ENCODE results near the gene CPSF4.
"Not testable (repeated sequence)": the region's sequence is repeated elsewhere in the genome, so short reads cannot be mapped to it uniquely, and the experiment has no call there.

Gene CPSF4

DNA sequence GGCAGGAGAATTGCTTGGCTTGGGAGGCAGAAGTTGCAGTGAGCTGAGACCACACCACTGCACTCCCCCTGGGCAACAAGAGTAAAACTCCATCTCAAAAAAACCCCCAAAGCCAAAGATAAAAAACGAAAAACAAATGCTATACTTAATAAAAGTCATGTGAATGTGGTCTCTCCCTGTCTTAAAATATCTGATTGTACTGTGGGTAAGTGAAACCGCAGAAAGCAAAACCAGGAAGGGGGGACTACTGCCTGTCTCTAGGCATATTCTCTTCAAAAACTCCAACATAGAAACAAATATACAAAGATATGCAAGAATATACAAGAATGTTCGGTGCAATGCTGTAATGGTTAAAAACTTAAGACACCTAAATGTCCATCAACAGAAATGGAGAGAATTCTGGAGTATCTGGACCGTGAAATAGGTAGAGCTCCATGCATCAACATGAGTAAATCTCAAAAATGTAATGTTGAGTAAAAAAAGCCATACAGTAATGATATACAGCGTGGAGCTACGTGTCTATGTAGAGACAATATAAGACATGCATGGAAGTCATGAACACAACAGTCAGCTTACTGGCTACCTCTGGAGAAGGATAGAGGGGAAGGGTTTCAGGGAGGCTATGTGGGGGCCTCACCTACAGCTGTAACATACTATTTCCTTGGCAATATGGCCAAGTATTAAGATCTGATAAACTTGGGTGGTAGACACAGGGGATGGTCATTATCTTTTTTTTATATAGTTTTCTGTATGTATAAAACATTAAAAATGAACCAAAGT, 59.2 kb downstream of the CPSF4 start:
- DNase-seq, result no peak

DNA sequence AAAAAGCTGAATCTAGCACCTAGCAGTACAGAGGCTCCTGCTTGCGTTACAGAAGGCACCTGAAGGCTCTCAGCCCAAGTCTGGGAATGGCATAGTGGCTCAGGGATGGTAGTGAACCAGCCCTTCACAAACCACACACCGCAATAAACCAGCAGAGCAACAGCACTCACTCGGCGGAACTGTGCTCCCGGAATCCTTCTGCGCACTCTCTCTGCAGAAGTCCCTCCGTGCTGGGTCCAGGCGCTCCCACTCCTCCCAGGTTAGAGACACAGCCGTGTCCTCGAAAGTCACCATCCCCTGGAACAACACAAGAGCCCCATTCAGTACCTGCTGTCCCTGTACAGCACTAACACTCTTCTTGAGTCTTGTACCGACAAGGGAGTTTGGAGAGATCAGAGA, 59.8 kb downstream of the CPSF4 start:
- no peak for DNase-seq

GRCh38 chr7:99499371-99499720, 60.6 kb downstream of the CPSF4 start:
- no peak for DNase-seq

DNA sequence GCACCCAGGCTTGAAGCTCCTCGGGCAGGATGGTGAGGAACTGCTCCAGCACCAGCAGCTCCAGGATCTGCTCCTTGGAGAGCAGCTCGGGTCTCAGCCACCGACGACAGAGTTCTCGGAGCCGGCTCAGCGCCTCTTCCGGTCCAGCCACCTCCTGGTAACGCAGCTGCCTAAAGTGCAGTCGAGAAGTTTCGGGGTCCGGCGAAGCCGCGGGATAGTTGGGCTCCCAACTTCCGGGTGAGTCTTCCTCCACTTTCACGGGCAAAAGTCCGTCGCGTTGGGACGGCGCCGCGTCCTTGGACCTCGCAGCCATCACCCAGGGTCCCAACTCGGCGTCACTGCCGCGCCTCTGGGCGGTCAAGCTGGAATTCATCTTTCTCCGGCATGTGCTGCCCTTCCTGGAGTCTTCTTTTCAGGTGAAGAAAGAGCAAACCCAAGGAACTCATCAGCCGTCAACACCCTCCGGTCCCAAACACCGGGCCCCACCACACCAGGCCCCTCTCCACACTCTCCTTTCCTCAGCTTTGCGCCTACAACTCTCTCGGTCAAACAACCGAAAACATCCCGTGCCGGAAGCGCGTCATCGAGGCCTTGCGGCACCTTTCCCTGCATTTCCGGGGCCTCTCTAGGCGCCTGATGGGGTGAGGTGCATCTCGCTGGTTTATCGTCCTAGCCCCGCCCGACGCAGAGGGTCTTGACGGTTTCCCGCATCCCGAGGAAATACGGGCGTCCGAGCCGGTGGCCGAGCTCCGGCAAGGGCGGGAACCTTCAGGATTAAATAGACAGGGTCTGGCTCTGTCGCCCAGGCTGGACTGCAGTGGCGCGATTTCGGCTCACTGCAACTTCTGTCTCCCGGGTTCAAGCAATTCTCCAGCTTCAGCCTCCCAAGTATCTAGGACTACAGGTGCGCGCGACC, 61.2 kb downstream of the CPSF4 start, which contains the start of gene ZNF394:
TSS of gene ZNF394 (minus strand) at position 561 of the 916 bp plus-strand sequence. CDS start at position 373, 188 bp downstream.
- peak; percentile 95 for DNase-seq

- no peak for DNase-seq
Observed at GRCh38 chr7:99500637-99501009, 61.9 kb downstream of the CPSF4 start.

GRCh38 chr7:99501236-99501635, 62.5 kb downstream of the CPSF4 start:
- DNase-seq, result not testable (repeated sequence)

DNA sequence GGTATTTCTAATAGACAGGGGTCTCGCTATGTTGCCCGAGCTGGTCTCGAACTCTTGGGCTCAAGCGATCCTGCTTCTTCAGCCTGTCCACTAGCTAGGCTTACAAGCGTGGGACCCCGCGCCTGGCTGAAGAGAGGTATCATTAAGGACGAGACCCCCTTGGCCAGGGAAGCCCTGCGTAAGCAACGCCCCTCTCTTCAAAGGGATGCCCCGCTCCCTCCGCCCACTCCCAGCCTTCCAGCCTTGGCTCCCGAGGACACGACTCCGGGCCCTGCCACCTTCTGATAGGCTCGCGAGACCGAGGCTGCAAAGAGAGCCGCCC, 65.5 kb downstream of the CPSF4 start:
- no peak for DNase-seq

GRCh38 chr7:99504603-99505323, 66.0 kb downstream of the CPSF4 start, which contains the start of gene ZKSCAN5:
Gene ZKSCAN5, plus strand, starts transcription at chr7:99504662. Its CDS starts 1,383 bp downstream, at chr7:99506045.
- peak; percentile 98 for DNase-seq

DNA sequence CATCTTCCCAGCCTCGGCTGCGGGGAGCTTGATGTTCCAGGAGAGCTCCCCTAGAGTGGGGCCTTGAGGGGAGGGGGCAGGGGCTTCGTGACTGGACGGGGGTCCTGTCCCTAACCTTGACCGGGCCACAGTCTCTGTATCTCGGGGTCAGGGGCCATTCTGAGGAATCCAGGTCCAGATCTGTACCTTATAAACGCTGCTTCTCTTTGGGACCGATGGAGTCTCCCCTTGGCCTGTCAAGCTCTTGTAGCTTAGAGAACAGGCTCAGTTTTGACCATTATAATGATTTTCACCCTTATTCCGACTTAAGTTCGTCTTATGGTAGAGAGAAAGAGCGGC, 66.5 kb downstream of the CPSF4 start:
- no peak for DNase-seq
